Hepatocyte (in vitro differentiated cells): ENCODE results near the gene STK4. TPM values are rescaled to one million over a fixed set of nuclear protein-coding genes. Genes with fewer than 3 reads are reported as not detected.

ENCODE experiments used
- DNase-seq: peaks from one replicate; pipeline ENCODE4 v3.0.0-alpha.2; 2016; ENCODE audit warnings: low spot score
- H2AFZ ChIP-seq: fragments of 200-600 bp; sonication (generic); 2 replicates; pipeline ENCODE4 v1.6.0; 2016; ENCODE audit warnings: antibody characterized with exemption, mild to moderate bottlenecking
- H3K27ac ChIP-seq: fragments of 200-600 bp; sonication (generic); 2 replicates; pipeline ENCODE4 v1.5.1; 2016; ENCODE audit warnings: mild to moderate bottlenecking
- H3K27me3 ChIP-seq: fragments of 200-600 bp; sonication (generic); 2 replicates; pipeline ENCODE4 v1.6.1; 2016
- H3K36me3 ChIP-seq: fragments of 200-600 bp; sonication (generic); replicated peaks from 2 replicates; pipeline ENCODE4 v1.5.1; 2016; ENCODE audit warnings: low read depth; ENCODE audit not compliant: insufficient read depth
- H3K4me1 ChIP-seq: fragments of 200-600 bp; sonication (generic); 2 replicates; pipeline ENCODE4 v1.5.1; 2016; ENCODE audit warnings: mild to moderate bottlenecking, moderate library complexity; ENCODE audit not compliant: insufficient read depth
- H3K4me2 ChIP-seq: fragments of 200-600 bp; sonication (generic); 2 replicates; pipeline ENCODE4 v1.6.0; 2016
- H3K4me3 ChIP-seq: fragments of 200-600 bp; sonication (generic); 2 replicates; pipeline ENCODE4 v1.5.1; 2016; ENCODE audit warnings: mild to moderate bottlenecking
- H3K79me2 ChIP-seq: fragments of 200-600 bp; sonication (generic); 2 replicates; pipeline ENCODE4 v1.6.0; 2017; ENCODE audit warnings: mild to moderate bottlenecking
- H3K9me2 ChIP-seq: fragments of 200-600 bp; sonication (generic); replicated peaks from 2 replicates; pipeline ENCODE4 v1.6.0; 2017; ENCODE audit warnings: mild to moderate bottlenecking; ENCODE audit not compliant: insufficient read depth
- H3K9me3 ChIP-seq: fragments of 200-600 bp; sonication (generic); 2 replicates; pipeline ENCODE4 v1.5.1; 2016; ENCODE audit warnings: low read depth, mild to moderate bottlenecking
- H4K20me1 ChIP-seq: fragments of 200-600 bp; sonication (generic); 2 replicates; pipeline ENCODE4 v1.6.0; 2016; ENCODE audit warnings: mild to moderate bottlenecking; ENCODE audit not compliant: insufficient read depth, poor library complexity, severe bottlenecking
- CTCF ChIP-seq: fragments of 200-600 bp; sonication (generic); IDR thresholded peaks from 2 replicates; pipeline ENCODE4 v1.5.1; 2016; ENCODE audit warnings: antibody characterized with exemption, mild to moderate bottlenecking; ENCODE audit not compliant: poor library complexity
- EZH2 ChIP-seq: fragments of 200-600 bp; sonication (generic); IDR thresholded peaks from 2 replicates; pipeline ENCODE4 v1.6.1; 2016; ENCODE audit warnings: antibody characterized with exemption, mild to moderate bottlenecking, borderline replicate concordance
- EZH2phosphoT487 ChIP-seq: fragments of 200-600 bp; sonication (generic); IDR thresholded peaks from one replicate; pipeline ENCODE4 v1.6.1; 2018; ENCODE audit warnings: antibody characterized with exemption, mild to moderate bottlenecking, low read depth, moderate library complexity; ENCODE audit not compliant: unreplicated experiment, severe bottlenecking
- WGBS: methylation state at CpG from one replicate; pipeline ENCODE4 v1.1.6; 2016; ENCODE audit warnings: low lambda C conversion rate; ENCODE audit errors: missing lambda C conversion rate; 5-methylcytosine and 5-hydroxymethylcytosine counted together
- polyA plus RNA-seq: library from polyadenylated mRNA; unstranded; fragments of >200 nt; fragmentation: Nextera tagmentation; extraction: Ambion mirVana; gene quantifications from 2 replicates; pipeline ENCODE4 v1.2.1, GENCODE V29; 2016
- total RNA-seq: library from RNA; depleted of rRNA; stranded (reverse); fragments of >200 nt; gene quantifications from 2 replicates; pipeline ENCODE4 v1.2.3, GENCODE V29; 2014

The STK4 gene
- total and polyA plus RNA-seq, 2 experiments from 2014 or later, result 11.4 to 16.5 TPM

GRCh38 chr20:44942264-44942973 is 23.9 kb upstream of the STK4 start:
- TF ChIP-seq EZH2phosphoT487 (no peak), CTCF (no peak), EZH2 (no peak)

GRCh38 chr20:44943828-44944227 is 22.5 kb upstream of the STK4 start:
- Histone ChIP-seq H3K27ac (no peak overlapping the region), H3K27me3 (no peaks in the 10 kb centered on the region), H3K9me2 (no peaks in the 10 kb centered on the region), H3K4me2 (no peak overlapping the region), H3K4me3 (no peak overlapping the region), H3K9me3 (no peaks in the 10 kb centered on the region), H3K36me3 (no peaks in the 10 kb centered on the region), H3K79me2 (no peaks in the 10 kb centered on the region), H4K20me1 (no peaks in the 10 kb centered on the region), H3K4me1 (no peaks in the 10 kb centered on the region), H2AFZ (no peak overlapping the region)
- DNase-seq, result no peak
- no peak for TF ChIP-seq EZH2phosphoT487
- no peak for TF ChIP-seq EZH2
- no peak for TF ChIP-seq CTCF
- WGBS, result 98% methylated on average over 4 of the region's 4 CpGs

More at GRCh38 chr20:44942264-44942973, 23.9 kb upstream of the STK4 start:
- no peak for DNase-seq
- no peaks in the 10 kb centered on the region for H3K9me3 ChIP-seq
- H3K36me3 ChIP-seq, result no peaks in the 10 kb centered on the region
- H3K4me3 ChIP-seq, result no peak overlapping the region
- H3K9me2 ChIP-seq, result no peaks in the 10 kb centered on the region
- no peaks in the 10 kb centered on the region for H3K4me1 ChIP-seq
- no peaks in the 10 kb centered on the region for H3K27me3 ChIP-seq
- H3K4me2 ChIP-seq, result no peak overlapping the region
- no peaks in the 10 kb centered on the region for H4K20me1 ChIP-seq
- no peaks in the 10 kb centered on the region for H3K79me2 ChIP-seq
- WGBS, result 92% methylated on average over 4 of the region's 4 CpGs
- no peak overlapping the region for H2AFZ ChIP-seq
- H3K27ac ChIP-seq, result no peak overlapping the region

- no peak for TF ChIP-seq CTCF
- TF ChIP-seq EZH2, result no peak
- no peak for TF ChIP-seq EZH2phosphoT487
- no peaks in the 10 kb centered on the region for H4K20me1 ChIP-seq
- no peak overlapping the region for H3K4me3 ChIP-seq
- H3K27me3 ChIP-seq, result no peaks in the 10 kb centered on the region
- no peaks in the 10 kb centered on the region for H3K36me3 ChIP-seq
- no peaks in the 10 kb centered on the region for H3K9me2 ChIP-seq
- H2AFZ ChIP-seq, result no peak overlapping the region
- no peak overlapping the region for H3K4me2 ChIP-seq
- no peak for DNase-seq
- 90% methylated on average over 6 of the region's 6 CpGs for WGBS
- no peaks in the 10 kb centered on the region for H3K4me1 ChIP-seq
- no peaks in the 10 kb centered on the region for H3K9me3 ChIP-seq
- no peak overlapping the region for H3K27ac ChIP-seq
- H3K79me2 ChIP-seq, result no peaks in the 10 kb centered on the region
Measured at GRCh38 chr20:44945261-44945660, 21.1 kb upstream of the STK4 start.
